GM21360 (cell line): Measurements from ENCODE around the gene NCOA5.
A peak's percentile ranks its signal among the peaks of the same experiment; 100 is the strongest.
"Not testable (repeated sequence)": the region's sequence is repeated elsewhere in the genome, so short reads cannot be mapped to it uniquely, and the experiment has no call there.

Source experiments
- ATAC-seq: cut with Tn5 transposase; IDR thresholded peaks from one replicate; pipeline ENCODE4 v1.9.1; 2021; ENCODE audit warnings: mild to moderate bottlenecking, moderate library complexity; ENCODE audit not compliant: unreplicated experiment

Gene NCOA5

GRCh38 chr20:46121184-46121930 lies 31.6 kb upstream of the NCOA5 start:
- ATAC-seq, result no peak

DNA sequence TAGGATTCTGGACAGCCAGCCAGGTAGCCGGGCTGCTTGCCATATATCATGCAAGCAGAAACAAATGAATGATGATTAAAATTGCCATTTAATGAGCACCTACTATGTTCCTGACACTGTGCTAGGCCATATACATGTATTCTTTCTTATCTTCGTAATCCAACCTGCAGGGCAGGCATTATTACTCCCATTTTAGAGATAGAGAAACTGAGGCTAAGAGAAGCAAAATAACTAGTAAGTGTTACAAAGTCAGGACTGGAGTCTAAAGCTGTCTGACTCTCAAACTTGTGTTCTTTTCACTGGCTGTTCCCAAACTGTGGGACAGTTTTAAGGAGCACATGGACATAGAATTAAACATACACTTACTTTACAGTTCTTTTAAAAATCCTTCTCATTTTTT lies 30.4 kb upstream of the NCOA5 start:
- no peak for ATAC-seq

- no peak for ATAC-seq
Observed at GRCh38 chr20:46119547-46119946, 29.8 kb upstream of the NCOA5 start.

GRCh38 chr20:46119028-46119546 lies 29.3 kb upstream of the NCOA5 start:
- peak; percentile 40 for ATAC-seq

- ATAC-seq, result peak; percentile 32
Observed at GRCh38 chr20:46118481-46119020, 28.8 kb upstream of the NCOA5 start.

DNA sequence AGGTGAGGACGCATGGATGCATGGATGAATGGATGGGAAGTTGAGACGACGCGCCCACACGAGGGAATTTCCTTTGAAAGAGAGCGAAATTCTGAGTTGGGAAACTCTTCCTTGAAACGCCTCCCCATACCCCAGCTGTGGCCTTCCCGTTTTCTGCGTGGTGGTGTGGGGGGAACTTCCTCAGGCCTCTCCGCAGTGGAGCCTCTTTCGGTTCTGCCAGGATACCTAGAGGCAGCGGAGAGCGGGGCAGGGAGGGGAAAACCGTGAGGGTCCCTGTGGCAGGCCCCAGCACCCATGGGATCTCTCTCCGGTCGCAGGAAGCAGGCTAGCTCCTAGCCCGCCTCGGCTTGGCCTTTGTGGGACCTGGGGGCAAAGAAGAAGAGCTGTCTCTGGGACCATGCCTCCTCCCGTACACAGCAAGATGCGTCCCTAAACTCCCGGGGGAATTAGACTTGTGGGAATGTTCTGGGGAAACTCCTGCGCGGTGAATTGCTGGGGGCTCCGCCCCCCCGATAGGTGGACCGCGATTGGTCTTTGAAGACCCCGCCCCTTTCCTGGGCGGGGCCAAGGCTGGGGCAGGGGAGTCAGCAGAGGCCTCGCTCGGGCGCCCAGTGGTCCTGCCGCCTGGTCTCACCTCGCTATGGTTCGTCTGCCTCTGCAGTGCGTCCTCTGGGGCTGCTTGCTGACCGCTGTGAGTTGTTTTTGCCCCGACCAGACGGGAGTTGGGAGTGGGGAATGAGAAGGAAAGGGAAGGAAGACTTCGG lies 28.1 kb upstream of the NCOA5 start, which contains the start of gene CD40:
TSS of gene CD40 (plus strand) at position 611 of the 764 bp plus-strand sequence. CDS start at position 641, 30 bp downstream.
- peak; percentile 62 for ATAC-seq

- no peak for ATAC-seq
Observed at GRCh38 chr20:46114449-46114848, 24.7 kb upstream of the NCOA5 start.

GRCh38 chr20:46113113-46113470 lies 23.3 kb upstream of the NCOA5 start:
- no peak for ATAC-seq

DNA sequence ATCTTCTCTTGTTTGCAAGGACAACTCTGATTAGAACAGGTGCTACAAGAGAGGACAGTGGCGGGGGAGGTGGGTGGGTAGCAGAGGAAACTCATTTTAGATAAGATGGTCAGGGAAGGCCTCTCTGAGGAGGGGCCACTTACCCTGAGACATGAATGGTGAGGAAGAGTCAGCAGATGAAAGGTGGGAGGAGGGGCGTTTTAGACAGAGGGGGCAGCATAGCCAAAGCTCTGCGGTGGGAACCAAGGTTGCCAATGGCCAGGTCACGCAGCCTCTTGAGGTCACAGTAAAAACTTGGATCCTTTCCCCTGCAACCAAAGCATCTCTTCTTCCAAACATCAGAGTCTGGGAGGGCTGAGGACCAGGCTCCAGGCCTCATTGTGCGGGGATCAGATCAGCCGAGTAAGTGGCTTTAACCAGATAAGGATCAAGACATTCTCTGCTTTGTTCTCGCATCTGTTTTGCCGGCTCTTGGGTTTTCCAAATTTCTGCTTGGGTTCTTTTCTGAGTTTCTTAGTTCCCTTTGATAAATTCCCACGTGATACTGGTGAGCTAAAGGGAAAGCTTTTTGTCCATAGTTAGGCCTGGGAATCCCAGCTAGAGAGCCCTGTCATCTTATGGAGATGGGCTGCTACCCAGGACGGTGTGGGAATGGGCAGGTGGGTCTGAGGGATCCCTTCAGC lies 22.8 kb upstream of the NCOA5 start:
- ATAC-seq, result no peak

- no peak for ATAC-seq
Observed at GRCh38 chr20:46111836-46112212, 22.1 kb upstream of the NCOA5 start.

- no peak for ATAC-seq
Observed at GRCh38 chr20:46111028-46111835, 21.5 kb upstream of the NCOA5 start.

DNA sequence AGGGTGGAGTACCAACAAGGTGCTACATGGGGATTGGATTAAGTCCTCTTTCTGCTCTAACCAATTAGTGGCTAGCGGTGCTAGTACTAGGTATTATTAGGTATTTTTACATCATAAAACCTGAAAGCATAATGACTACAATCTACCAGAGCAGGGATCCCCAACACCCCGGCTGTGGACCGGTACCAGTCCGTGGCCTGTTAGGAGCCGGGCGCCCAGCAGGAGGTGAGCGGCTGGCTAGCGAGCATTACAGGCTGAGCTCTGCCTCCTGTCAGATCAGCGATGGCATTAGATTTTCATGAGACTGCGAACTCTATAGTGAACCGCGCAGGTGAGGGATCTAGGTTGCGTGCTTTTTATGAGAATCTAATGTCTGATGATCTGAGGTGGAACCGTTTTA lies 19.2 kb upstream of the NCOA5 start:
- no peak for ATAC-seq

GRCh38 chr20:46108435-46108841 lies 18.7 kb upstream of the NCOA5 start:
- peak; percentile 75 for ATAC-seq

DNA sequence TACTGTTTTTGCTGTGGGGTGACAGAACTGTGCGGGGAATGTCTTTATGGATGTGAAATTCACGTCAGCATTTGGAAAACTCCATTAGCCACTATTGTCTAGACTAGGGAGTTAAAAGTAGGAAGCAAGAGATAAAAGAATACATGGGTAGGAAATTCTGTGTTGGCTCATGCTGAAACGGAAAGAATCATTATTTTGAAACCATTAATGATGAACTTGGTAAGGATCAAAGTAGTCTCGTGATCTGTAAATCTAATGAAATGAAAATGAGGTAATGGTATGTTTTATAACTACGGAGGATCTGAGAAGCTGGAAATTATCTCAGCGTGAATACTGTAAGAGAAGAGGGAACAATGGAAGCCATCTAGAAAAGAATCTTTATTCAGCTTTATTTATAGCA lies 17.3 kb upstream of the NCOA5 start:
- ATAC-seq, result no peak

DNA sequence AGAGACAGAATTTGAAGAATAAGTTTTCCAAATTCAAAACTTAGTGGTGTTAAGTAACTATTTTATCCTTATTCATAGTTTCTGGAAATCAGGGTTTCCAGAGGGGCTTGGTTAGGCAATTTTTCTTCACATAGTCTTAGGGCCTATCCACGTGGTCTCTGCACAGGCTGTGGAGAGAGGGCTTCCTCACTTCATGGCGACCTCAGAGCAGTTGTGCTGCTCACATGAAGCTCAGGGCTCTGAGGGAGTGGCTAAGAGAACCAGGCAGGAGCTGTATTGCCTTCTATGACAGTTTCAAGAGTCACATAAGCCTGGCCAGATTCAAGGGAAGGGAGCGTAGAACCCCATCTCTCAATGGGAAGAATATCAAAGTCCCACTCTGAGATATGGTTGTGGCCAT lies 14.5 kb upstream of the NCOA5 start:
- ATAC-seq, result no peak

GRCh38 chr20:46102940-46103339 lies 13.2 kb upstream of the NCOA5 start:
- ATAC-seq, result no peak

DNA sequence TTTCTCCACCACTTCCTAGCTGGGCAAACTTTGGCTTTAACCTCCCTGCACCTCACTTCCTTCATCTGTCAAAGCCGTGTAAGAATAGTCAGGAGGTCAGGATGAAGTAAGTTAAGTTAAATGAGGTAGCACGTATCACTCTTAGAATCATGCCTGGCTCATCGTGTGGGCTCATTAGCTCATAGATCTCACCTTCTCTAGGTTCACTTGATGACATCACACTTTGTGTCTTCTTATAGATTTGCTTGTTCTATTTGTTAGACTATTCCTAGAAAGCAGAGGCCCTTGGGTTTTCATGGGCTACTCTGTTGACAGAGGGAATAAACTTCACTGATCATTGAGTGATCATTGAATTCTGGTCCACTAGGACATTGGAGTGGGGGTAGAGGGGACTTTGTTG lies 12.2 kb upstream of the NCOA5 start:
- no peak for ATAC-seq

- ATAC-seq, result no peak
Observed at GRCh38 chr20:46100988-46101387, 11.2 kb upstream of the NCOA5 start.

DNA sequence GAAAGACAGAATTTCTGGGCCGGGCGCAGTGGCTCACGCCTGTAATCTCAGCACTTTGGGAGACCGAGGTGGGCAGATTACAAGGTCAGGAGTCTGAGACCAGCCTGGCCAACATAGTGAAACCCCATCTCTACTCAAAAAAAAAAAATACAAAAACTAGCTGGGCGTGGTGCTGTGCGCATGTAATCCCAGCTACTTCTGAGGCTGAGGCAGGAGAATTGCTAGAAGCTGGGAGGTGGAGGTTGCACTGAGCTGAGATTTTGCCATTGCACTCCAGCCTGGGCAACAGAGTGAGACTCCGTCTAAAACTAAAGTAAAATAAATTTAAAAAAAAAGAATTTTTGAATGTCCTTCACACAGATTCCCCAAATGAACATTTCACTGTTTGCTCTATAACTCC lies 10.7 kb upstream of the NCOA5 start:
- not testable (repeated sequence) for ATAC-seq

- ATAC-seq, result no peak
Observed at GRCh38 chr20:46099491-46100287, 9.9 kb upstream of the NCOA5 start.
